ENCODE measurements around the gene FXYD7.

FXYD7 gene

DNA sequence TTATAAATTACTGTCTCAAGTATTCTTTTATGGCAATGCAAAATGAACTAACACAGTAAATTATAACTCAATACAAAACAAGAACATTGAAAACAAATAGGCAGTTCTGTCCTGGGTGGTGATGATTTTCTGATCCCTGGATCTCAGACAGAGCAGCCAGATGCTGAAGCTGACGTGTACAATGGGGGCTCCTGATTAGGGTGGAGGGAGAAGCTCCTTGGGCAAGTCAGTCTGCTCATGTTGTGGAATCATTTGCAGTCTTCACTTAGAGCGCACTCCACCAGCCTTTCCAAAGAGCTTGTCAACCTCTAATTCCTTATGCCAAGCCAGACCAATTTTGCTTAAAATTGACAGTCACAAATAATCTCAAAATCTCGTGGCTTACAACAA, 33.1 kb downstream of the FXYD7 start:
- no peak overlapping the region for H3K4me3 ChIP-seq (ENCODE audit: low read depth, low read length)
- TF ChIP-seq, protein P1, sequence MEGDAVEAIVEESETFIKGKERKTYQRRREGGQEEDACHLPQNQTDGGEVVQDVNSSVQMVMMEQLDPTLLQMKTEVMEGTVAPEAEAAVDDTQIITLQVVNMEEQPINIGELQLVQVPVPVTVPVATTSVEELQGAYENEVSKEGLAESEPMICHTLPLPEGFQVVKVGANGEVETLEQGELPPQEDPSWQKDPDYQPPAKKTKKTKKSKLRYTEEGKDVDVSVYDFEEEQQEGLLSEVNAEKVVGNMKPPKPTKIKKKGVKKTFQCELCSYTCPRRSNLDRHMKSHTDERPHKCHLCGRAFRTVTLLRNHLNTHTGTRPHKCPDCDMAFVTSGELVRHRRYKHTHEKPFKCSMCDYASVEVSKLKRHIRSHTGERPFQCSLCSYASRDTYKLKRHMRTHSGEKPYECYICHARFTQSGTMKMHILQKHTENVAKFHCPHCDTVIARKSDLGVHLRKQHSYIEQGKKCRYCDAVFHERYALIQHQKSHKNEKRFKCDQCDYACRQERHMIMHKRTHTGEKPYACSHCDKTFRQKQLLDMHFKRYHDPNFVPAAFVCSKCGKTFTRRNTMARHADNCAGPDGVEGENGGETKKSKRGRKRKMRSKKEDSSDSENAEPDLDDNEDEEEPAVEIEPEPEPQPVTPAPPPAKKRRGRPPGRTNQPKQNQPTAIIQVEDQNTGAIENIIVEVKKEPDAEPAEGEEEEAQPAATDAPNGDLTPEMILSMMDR (IDR thresholded peaks at IDR 0.05; ENCODE audit: control insufficient read depth, extremely low read depth, insufficient read depth), result no peak
- no peak for DNase-seq (ENCODE audit: low read depth)

DNA sequence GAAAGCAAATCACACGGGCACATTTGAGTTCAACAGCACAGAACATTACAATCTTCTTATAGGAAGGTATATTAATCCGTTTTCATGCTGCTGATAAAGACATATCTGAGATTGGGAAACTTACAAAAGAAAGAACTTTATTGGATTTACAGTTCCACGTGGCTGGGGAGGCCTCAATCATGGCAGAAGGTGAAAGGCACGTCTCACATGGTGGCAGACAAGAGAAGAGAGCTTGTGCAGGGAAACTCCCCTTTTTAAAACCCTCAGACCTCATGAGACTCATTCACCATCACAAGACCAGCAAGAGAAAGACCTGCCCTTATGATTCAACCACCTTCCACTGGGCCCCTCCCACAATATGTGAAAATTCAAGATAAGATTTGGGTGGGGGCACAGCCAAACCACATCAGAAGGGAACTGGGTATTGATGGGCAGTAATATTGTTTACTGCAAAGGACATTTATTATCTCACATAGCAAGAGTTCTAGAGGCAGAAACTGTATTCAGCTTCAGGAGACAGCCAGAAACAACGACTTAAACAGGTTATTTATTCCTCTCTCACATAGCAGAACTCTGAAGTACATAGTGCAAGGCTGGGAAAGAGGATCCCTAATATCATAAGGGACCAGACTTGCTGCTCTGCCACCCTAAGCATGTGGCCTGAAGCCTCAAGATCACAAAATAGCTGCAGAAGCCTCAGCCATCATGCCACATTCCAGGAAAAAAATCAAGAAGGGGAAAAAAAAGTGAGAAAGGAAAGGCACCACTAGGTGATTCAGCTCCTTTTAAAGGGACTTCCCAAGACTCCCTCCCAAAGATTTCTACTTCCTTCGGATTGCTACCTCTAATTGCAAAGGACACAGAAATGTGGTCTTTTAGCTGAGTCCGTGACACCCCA, 34.6 kb downstream of the FXYD7 start:
- no peak for DNase-seq (ENCODE audit: low read depth)
- no peak overlapping the region for H3K4me3 ChIP-seq (ENCODE audit: low read depth, low read length)
- TF ChIP-seq, protein P1 (IDR thresholded peaks at IDR 0.05; ENCODE audit: control insufficient read depth, extremely low read depth, insufficient read depth), result no peak

- TF ChIP-seq, protein P1 (IDR thresholded peaks at IDR 0.05; ENCODE audit: control insufficient read depth, extremely low read depth, insufficient read depth), result no peak
- no peak overlapping the region for H3K4me3 ChIP-seq (ENCODE audit: low read depth, low read length)
- DNase-seq (ENCODE audit: low read depth), result no peak
These were observed 35.6 kb downstream of the FXYD7 start for GRCh38 chr19:35178701-35179100.

DNA sequence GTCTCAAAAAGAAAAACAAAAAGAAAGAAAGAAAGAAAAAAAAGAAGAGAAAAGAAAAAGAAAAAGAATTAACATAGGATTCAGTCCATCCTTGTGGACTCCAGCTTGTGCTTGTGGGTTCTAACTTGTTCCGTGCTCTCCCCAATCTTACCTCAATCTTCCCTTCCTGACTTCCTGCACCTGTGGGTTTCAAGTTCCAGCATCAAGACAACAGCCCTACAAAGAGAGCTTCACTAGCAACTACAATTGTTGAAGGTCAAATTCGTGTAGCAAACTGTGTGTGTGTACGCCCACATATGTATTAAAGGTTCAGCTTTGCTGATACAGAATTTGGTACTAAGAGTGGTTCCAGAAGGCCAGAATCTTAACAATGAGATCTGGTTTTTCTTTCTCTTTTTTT, 36.8 kb downstream of the FXYD7 start:
- H3K4me3 ChIP-seq (ENCODE audit: low read depth, low read length), result no peak overlapping the region
- no peak for DNase-seq (ENCODE audit: low read depth)
- TF ChIP-seq, protein P1 (IDR thresholded peaks at IDR 0.05; ENCODE audit: control insufficient read depth, extremely low read depth, insufficient read depth), result no peak

- TF ChIP-seq, protein P1 (IDR thresholded peaks at IDR 0.05; ENCODE audit: control insufficient read depth, extremely low read depth, insufficient read depth), result no peak
- DNase-seq (ENCODE audit: low read depth), result no peak
- no peak overlapping the region for H3K4me3 ChIP-seq (ENCODE audit: low read depth, low read length)
These were observed 38.3 kb downstream of the FXYD7 start for GRCh38 chr19:35181387-35181786.

DNA sequence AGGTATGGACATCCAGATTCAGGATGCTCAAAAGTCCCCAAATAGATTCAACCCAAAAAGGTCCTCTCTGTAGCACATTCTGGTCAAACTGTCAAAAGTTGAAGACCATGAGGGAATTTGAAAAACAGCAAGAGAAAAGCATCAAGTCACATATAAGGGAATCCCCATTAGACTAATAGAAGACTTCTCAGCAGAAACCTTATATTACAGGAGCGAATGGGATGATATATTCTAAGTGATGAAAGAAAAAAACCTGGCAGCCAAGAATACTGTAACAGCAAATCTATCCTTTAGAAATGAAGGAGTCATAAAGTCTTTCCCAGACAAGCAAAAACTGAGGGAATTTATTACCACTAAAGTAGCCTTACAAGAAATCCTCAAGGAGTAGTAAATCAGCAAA, 41.2 kb downstream of the FXYD7 start:
- H3K4me3 ChIP-seq (ENCODE audit: low read depth, low read length), result no peak overlapping the region
- TF ChIP-seq, protein P1 (IDR thresholded peaks at IDR 0.05; ENCODE audit: control insufficient read depth, extremely low read depth, insufficient read depth), result no peak
- no peak for DNase-seq (ENCODE audit: low read depth)

GRCh38 chr19:35184884-35185283, 41.8 kb downstream of the FXYD7 start:
- TF ChIP-seq, protein P1 (IDR thresholded peaks at IDR 0.05; ENCODE audit: control insufficient read depth, extremely low read depth, insufficient read depth), result no peak
- no peak overlapping the region for H3K4me3 ChIP-seq (ENCODE audit: low read depth, low read length)
- no peak for DNase-seq (ENCODE audit: low read depth)
